Pons (tissue), 1 donor: ENCODE results near the gene KDM6B.
"Not testable (repeated sequence)": the region's sequence is repeated elsewhere in the genome, so short reads cannot be mapped to it uniquely, and the experiment has no call there.

ENCODE experiments used
- DNase-seq: peaks from one replicate; pipeline ENCODE4 v3.0.0-alpha.2; 2016; ENCODE audit warnings: low spot score

Gene KDM6B

DNA sequence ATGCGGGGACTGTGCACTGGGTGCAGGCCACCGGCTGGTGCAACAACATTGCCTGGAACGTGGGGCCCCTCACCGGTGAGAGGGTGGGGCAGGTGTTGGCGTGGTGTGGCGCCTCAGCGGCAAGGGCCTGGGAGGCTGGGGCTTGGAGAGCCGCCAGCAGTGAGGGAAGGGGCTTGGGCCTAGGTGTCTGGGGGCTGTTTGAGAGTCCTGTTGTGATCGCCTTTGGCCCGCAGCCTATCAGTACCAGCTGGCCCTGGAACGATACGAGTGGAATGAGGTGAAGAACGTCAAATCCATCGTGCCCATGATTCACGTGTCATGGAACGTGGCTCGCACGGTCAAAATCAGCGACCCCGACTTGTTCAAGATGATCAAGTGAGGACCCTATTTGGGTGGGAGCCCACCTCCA is 18.2 kb downstream of the KDM6B start:
- DNase-seq: no peak

DNA sequence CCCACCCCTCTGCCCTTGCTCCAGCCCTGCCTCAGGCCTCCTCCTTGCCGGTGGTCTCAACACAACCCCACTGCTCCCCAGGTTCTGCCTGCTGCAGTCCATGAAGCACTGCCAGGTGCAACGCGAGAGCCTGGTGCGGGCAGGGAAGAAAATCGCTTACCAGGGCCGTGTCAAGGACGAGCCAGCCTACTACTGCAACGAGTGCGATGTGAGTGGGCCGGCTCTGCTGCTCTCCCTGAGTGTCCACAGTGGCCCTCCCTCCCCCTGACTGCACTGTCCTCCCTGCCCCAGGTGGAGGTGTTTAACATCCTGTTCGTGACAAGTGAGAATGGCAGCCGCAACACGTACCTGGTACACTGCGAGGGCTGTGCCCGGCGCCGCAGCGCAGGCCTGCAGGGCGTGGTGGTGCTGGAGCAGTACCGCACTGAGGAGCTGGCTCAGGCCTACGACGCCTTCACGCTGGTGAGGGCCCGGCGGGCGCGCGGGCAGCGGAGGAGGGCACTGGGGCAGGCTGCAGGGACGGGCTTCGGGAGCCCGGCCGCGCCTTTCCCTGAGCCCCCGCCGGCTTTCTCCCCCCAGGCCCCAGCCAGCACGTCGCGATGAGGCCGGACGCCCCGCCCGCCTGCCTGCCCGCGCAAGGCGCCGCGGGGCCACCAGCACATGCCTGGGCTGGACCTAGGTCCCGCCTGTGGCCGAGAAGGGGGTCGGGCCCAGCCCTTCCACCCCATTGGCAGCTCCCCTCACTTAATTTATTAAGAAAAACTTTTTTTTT is 19.1 kb downstream of the KDM6B start:
- DNase-seq: no peak

DNA sequence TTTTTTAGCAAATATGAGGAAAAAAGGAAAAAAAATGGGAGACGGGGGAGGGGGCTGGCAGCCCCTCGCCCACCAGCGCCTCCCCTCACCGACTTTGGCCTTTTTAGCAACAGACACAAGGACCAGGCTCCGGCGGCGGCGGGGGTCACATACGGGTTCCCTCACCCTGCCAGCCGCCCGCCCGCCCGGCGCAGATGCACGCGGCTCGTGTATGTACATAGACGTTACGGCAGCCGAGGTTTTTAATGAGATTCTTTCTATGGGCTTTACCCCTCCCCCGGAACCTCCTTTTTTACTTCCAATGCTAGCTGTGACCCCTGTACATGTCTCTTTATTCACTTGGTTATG is 19.6 kb downstream of the KDM6B start:
- no peak for DNase-seq

DNA sequence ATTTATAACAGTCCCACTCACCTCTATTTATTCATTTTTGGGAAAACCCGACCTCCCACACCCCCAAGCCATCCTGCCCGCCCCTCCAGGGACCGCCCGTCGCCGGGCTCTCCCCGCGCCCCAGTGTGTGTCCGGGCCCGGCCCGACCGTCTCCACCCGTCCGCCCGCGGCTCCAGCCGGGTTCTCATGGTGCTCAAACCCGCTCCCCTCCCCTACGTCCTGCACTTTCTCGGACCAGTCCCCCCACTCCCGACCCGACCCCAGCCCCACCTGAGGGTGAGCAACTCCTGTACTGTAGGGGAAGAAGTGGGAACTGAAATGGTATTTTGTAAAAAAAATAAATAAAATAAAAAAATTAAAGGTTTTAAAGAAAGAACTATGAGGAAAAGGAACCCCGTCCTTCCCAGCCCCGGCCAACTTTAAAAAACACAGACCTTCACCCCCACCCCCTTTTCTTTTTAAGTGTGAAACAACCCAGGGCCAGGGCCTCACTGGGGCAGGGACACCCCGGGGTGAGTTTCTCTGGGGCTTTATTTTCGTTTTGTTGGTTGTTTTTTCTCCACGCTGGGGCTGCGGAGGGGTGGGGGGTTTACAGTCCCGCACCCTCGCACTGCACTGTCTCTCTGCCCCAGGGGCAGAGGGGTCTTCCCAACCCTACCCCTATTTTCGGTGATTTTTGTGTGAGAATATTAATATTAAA is 20.2 kb downstream of the KDM6B start:
- DNase-seq: no peak

DNA sequence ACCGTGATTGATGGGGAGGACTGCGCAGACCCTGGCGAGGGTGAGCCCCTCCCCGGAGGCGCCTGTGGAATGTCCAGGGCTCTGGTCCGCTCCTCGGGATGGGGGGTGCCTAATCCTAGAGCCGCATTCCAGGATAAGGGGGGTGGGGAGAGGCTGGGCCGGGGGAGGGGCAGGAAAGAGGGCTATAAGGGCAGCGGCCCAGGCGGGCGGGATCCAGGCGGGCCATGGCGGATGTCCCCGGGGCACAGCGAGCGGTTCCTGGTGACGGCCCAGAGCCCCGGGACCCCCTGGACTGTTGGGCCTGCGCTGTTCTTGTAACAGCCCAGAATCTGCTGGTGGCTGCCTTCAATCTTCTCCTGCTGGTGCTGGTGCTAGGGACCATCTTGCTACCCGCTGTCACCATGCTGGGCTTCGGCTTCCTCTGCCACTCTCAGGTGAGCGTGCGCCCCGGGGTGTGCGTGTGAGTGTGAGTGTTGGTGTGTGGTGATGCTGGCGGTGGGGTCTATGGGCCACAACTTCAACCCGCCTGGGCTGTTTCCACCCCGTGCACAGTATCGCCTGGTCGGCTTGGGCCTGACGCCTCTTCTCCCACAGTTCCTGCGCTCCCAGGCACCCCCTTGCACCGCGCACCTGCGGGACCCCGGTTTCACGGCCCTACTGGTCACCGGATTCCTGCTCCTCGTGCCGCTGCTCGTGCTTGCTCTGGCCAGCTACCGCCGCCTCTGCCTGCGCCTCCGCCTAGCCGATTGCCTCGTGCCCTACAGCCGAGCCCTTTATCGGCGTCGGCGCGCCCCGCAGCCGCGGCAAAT is 21.0 kb downstream of the KDM6B start, which contains the start of gene TMEM88:
TSS of gene TMEM88 (plus strand) at position 216 of the 809 bp plus-strand sequence. CDS start at position 225, 9 bp downstream.
- no peak for DNase-seq

DNA sequence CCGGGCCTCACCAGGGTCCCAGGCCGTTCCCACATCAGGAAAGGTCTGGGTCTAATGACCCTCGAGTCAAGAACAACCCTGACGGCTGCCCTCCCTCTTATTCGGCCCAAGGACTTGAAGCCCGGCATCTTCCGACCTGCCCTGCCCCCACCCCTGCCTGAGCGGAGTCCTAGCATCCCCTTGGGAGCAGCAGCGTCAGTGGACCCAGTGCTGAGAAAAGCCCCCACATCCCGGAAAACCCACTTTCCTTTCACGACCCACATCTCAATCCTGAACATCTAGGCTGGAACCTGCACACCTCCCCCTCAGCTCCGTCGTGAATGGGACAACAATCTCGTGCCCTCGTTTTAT is 21.6 kb downstream of the KDM6B start:
- no peak for DNase-seq

DNA sequence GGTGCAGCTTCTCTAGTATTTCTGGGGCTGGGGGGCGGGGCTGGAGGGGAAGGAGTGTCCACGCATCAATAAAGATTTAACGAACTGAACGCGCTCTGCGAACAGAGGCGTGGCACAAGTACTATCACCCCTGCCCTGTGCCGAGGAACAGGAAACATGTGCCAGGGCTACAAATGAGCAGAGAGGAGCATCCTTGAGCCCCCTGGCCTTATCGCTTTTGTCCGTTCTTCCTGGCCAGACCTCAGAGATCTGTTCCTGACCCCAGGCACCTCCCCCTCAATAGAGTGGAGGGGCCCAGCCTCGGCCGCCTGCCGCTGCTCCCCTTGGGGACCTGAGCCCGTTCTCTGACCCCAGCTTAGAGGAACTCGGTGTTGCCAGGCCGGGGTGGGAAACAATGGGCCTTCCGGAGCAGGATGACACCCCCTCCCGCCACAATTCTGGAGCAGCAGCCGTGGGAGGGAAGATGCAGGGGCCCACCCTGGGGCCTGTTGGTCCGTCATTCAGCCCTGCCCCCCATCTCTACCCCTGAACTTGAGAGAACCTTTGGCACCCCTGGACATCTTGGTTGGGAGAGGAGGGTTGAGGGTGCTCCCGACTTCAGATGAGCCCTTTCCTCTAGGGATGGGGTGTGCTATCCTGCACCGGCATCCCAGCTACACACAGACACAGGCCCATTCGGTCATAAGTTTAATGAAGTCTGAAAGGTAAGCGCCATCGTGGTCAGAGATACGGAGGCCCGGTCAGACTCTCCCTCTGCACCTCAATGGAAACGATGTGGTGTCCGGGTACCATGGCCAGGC is 22.2 kb downstream of the KDM6B start:
- DNase-seq: no peak

DNA sequence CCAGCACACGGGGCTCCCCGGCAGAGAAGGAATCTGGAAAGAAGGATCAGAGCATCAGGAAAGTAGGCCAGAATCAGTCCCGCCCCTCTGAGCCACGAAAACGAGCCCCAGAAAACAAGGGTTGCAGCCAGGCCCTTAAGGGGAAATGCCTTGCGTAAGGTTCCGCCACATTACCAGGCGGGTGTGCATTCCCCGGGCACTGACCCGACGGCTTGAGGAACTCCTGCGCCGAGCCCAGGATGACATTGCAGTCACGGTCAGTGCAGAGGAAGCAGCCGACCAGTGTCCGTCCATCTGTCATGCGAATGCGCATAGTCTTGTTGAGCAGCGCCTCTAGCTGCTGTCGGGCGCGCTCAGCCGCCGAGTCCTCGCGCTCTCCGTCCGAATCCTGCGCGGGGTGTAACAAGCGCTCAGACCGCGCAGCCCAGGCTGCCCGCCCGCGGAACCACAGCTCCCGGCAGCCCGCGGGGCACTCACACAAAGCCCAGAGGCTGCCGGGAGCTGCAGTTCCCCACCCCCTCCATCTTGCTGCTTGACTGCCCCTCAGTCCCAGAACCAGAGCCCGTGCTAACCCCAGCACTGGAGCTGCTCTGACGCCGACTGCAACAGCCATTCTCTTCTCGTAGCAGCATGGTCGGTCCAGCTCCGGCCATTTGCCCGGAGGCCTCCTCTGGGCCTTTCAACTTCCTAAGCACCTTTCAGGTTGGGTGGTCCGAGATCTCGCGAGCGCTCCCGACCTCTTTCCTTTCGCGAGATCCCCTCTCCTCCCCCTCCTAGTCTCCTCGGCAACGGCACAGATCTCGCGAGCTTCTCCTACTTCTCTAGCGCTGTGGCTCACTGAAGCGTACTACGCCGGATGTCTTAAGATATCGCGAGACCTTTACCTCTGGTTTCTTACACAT is 23.0 kb downstream of the KDM6B start, which contains the start of gene NAA38:
TSS of gene NAA38 (minus strand) at position 749 of the 902 bp plus-strand sequence. CDS start at position 653, 96 bp downstream.
- peak; percentile 99 for DNase-seq

DNA sequence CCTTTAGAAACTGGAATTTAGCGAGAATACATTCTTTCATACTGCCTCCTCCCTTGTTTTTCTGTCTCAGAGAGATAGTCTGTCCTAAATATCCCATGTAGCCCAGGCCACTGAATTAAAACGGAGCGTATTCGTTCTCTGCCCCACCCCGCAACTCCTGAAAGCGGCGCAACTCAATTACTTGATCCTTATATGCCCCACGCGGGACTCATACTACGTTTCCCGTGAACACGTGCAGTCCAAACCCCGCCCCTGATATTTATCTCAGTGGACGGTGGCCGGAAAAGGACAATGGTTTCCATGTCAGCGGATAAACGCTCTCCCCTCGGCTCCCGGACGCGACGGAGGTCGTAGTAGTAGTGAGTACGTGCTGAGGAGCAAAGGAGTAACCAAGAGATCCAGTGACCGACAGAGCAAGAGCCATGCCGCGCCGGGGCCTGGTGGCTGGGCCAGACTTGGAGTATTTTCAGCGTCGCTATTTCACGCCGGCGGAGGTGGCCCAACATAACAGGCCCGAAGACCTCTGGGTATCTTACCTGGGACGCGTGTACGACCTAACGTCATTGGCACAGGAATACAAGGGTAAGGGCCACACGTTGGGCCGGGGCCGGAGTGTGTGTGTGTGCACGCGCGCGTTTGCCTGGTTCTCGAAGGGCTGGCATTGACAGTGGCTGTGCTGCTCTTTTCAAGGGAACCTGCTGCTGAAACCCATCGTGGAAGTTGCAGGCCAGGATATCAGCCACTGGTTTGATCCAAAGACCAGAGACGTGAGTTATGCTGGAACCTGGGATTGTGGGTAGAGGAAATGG is 23.9 kb downstream of the KDM6B start, which contains the start of gene CYB5D1:
TSS of gene CYB5D1 (plus strand) at position 291 of the 809 bp plus-strand sequence. CDS start at position 423, 132 bp downstream.
- DNase-seq: no peak

DNA sequence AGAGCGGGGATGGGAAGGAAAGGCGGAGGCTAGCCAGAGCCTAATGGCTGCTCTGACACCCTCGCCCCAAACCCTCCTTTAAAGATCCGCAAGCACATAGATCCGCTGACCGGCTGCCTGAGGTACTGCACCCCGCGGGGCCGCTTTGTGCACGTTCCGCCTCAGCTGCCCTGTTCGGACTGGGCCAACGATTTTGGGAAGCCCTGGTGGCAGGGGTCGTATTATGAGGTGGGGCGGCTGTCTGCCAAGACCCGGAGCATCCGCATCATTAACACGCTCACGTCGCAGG is 24.4 kb downstream of the KDM6B start:
- no peak for DNase-seq

DNA sequence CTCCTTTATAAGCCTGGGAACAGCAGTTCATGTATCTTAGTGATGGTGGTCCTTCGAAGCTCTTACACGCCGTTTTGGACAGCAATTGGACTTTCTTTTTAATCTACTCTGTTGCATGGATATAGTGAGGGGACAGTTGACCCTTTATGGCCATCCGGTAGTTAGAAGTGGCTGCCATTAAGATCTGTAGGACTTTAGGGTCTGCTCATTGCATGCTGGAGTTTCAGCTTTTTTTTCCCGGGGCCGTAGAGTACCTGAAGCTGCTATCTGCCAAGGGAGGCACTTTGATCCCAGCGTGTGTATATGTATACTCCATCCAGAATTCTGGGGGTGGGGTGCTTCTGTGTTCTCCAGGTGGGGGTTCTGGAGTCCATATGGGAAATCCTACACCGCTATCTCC is 25.0 kb downstream of the KDM6B start:
- no peak for DNase-seq

DNA sequence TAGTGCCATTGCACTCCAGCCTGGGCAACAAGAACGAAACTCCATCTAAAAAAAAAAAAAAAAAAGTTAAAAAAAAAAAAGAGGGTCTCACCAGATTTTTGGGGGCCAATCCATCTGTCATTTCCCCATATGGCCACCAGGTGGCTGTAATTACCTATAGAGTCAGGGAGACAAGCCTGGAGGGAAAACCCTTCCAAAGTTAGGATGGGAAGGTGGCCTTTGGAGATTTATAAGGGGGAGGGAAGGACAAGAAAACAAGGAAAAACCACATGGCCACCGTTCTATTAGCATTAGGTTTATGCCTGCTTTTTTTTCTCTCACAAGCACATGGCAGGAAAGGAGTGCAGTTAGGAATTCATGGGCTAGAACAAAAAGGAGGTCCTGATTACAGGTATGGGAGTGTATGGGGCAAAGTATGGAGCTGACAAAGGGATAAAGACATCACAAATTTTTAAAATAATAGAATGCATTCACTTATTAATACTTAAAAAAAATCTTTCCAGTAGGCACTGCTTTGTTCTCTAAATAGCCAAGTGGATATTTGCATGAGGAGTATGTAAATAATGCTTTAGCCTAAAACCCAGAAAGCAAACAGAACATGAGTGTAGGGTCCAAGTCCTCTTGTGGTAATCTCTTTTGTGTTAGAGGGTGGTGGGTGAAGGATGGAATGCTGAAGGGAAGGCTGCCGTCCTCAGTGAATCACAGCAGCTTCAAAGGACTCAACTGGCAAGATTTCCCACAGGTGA is 28.8 kb downstream of the KDM6B start:
- DNase-seq: peak; percentile 67

DNA sequence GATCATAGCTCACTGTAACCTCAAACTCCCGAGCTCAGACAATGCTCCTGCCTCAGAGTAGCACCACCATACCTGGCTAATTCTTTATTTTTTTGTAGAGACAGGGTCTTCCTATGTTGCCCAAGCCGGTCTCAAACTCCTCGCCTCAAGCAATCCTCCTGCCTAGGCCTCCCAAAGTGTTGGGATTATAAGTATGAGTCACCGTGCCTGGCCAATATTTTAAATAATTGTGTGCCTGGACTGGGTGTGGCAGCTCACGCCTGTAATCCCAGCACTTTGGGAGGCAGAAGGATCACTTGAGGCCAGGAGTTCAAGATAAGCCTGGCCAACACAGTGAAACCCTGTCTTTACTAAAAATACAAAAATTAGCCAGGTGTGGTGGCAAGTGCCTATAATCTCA is 30.4 kb downstream of the KDM6B start:
- not testable (repeated sequence) for DNase-seq

DNA sequence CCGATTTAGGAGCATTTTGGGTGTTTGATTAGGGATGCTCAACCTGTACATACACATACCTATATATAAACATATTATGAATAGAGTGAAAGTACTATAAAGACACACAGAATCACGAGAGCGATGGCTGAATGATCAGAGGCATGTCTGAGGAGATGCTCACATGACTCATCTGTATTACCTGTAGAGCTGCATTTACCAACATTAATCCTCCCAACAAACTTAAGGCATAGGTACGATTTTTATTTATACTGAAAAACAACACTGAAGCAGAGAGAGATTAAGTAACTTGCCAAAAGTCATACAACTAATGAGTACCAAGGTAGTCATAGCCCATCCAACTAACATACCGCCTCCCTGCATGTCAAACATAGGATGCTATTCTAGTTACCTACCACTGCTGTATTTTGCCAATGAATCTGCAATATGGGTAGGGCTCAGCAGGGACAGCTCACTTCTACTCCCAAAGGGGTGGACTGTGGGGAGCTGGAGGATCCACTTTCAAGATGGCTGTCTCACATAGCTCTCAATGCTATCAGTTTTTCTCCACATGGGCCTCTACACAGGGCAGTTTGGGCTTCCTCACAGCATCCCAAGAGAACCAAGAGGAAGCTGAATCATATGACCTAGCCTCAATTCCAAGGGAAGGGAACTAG is 31.1 kb downstream of the KDM6B start:
- no peak for DNase-seq

DNA sequence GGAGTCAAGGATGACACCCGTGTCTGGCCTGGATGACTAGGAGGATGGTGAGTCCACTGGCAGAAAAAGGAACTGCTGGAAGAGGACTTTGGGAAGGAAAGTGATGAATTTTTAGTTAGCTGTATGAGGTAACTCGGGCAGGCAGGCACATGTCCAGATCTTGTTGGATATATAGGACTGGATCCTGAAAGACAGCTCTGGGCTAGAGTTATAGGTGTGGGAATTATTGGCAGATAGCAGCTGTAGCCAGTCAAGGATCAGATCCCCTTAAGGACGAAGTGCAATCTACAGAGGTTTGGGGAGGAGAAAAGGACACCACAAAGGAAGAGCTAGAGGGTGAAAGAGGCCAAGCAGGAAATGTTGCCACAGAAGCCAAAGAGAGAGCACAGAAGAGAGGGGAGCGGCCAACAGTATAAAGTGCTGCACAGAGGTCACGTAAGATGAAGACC is 33.9 kb downstream of the KDM6B start:
- no peak for DNase-seq

DNA sequence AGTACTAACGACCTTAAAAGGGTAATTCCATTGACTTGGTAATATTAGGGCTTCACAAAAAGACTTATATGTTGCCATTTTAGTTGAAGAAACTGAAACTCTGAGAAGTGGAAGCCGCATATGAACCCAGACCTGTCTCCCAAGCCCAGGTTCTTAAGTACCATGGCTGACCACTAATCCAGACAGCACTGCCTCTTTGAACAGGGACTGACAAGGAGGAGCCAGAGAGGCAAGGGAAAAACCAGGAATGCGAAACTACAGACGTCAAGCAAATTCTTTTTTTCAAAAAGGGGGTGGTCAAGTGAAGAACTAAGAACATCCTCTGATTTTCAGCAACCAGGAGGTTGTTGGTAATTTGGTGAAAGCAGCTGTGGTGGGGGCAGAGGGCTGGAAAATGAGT is 39.0 kb downstream of the KDM6B start:
- no peak for DNase-seq

DNA sequence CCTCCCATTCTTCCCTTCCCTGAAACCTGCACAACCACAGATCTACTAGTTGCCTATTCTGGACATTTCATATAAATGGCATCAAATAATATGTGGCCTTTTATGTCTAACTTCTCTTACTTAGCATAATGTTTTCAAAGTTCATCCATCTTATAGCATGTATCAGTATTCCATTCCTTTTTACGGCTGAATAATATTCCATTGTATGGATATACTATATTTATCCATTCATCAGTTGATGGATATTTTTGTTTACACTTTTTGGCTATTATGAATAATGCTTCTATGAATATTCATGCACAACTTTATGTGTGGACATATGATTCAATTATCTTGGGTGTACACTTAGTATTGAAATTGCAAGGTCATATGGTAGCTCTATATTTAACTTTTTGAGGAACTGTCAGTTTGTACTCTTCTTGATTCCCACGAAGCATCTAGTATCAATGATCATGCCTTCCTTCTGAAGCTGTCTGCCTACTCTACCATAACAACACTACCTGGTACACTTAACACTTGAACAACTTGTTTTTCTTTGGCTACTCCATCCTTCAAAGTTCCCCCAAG is 41.9 kb downstream of the KDM6B start:
- DNase-seq: no peak

DNA sequence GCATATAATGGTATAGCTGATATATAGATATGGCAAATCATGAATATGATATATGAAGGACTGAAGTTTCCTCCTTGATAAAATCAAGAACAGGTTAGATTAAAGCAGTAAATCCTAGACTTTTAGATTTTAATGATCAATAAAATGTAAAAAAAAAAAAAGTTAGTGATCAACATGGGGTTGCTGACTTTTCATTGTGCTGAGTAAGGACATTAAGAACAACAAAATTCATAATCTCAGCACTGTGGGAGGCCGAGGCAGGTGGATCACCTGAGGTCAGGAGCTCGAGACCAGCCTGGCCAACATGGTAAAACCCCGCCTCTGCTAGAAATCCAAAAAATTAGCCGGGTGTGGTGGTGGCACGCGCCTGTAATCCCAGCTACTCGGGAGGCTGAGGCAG is 44.2 kb downstream of the KDM6B start:
- no peak for DNase-seq
